Naive thymus-derived CD4-positive, alpha-beta T cell (primary cell): ENCODE results near the gene SLC46A2. TPM values are rescaled to one million over a fixed set of nuclear protein-coding genes. Genes with fewer than 3 reads are reported as not detected.
A peak's percentile ranks its signal among the peaks of the same experiment; 100 is the strongest.

ENCODE experiments used
- ATAC-seq: fragments of 150-1000 bp; cut with Tn5 transposase; 2 replicates; pipeline ENCODE4 v1.10.0; 2021; ENCODE audit warnings: mild to moderate bottlenecking, moderate library complexity
- CTCF ChIA-PET: fragments of 350-600 bp; sonication (Branson Sonifier 250); formaldehyde crosslinking; loops from one replicate; lab custom pipeline; 2021; ENCODE audit warnings: antibody characterized with exemption; lab: Charles Lee
- POLR2A ChIA-PET: fragments of 350-600 bp; sonication (Branson Sonifier 250); formaldehyde crosslinking; loops from one replicate; lab custom pipeline; 2021; ENCODE audit warnings: antibody characterized with exemption, inconsistent platforms; lab: Charles Lee
- DNase-seq, 9 donors: peaks; one replicate each; pipeline versions ENCODE4 v3.0.0 to v3.0.0-alpha.2; 2020 to 2022; ENCODE audit warnings: mixed read lengths in 1 of 9
- H3K27ac ChIP-seq: one replicate; pipeline ENCODE4 v1.7.0; 2013; ENCODE audit warnings: mild to moderate bottlenecking, low read depth, low read length, moderate library complexity
- H3K27me3 ChIP-seq, 2 donors: one replicate each; pipeline ENCODE4 v1.7.0; 2013; ENCODE audit warnings: low read length in 2 of 2, mild to moderate bottlenecking in 2 of 2, moderate library complexity in 2 of 2; ENCODE audit not compliant: control insufficient read depth in 2 of 2, insufficient read depth in 2 of 2
- H3K36me3 ChIP-seq, 3 experiments: 1 replicate in 2 of 3; 2 replicates in 1 of 3; pipeline ENCODE4 v1.7.0; 2013; ENCODE audit warnings: low read length in 3 of 3, mild to moderate bottlenecking in 3 of 3, moderate library complexity in 1 of 3; ENCODE audit not compliant: insufficient read depth in 3 of 3, control insufficient read depth in 2 of 3
- H3K4me1 ChIP-seq, 2 donors: one replicate each; pipeline ENCODE4 v1.7.0; 2013; ENCODE audit warnings: low read length in 2 of 2, mild to moderate bottlenecking in 2 of 2, moderate library complexity in 1 of 2; ENCODE audit not compliant: control insufficient read depth in 2 of 2, insufficient read depth in 2 of 2
- H3K4me3 ChIP-seq: 2 replicates; pipeline ENCODE4 v1.7.0; 2013; ENCODE audit warnings: mild to moderate bottlenecking, low read length
- H3K9me3 ChIP-seq, 3 experiments: 1 replicate in 2 of 3; 2 replicates in 1 of 3; pipeline ENCODE4 v1.7.0; 2013; ENCODE audit warnings: low read length in 3 of 3; ENCODE audit not compliant: control insufficient read depth in 2 of 3
- H3K27ac Mint-ChIP-seq, 9 donors: one replicate each; pipeline ENCODE4 v1.8.0; 2020 to 2022; ENCODE audit warnings: mixed read lengths in 9 of 9, mild to moderate bottlenecking in 8 of 9, moderate library complexity in 5 of 9, inconsistent platforms in 2 of 9
- H3K27me3 Mint-ChIP-seq, 5 donors: one replicate each; pipeline ENCODE4 v1.8.0; 2021 to 2022; ENCODE audit warnings: mixed read lengths in 5 of 5, mild to moderate bottlenecking in 1 of 5
- H3K36me3 Mint-ChIP-seq, 5 donors: one replicate each; pipeline ENCODE4 v1.8.0; 2020 to 2022; ENCODE audit warnings: mixed read lengths in 5 of 5, mild to moderate bottlenecking in 3 of 5, inconsistent platforms in 1 of 5
- H3K4me1 Mint-ChIP-seq, 7 donors: one replicate each; pipeline ENCODE4 v1.8.0; 2020 to 2022; ENCODE audit warnings: mixed read lengths in 7 of 7, mild to moderate bottlenecking in 3 of 7, inconsistent platforms in 1 of 7
- H3K4me3 Mint-ChIP-seq, 10 donors: one replicate each; pipeline ENCODE4 v1.8.0; 2020 to 2022; ENCODE audit warnings: mild to moderate bottlenecking in 10 of 10, mixed read lengths in 10 of 10, moderate library complexity in 6 of 10, inconsistent platforms in 2 of 10
- H3K9me3 Mint-ChIP-seq, 11 donors: one replicate each; pipeline ENCODE4 v1.8.0; 2020 to 2022; ENCODE audit warnings: mixed read lengths in 11 of 11, mild to moderate bottlenecking in 4 of 11, inconsistent platforms in 1 of 11, moderate library complexity in 1 of 11
- intact Hi-C, 2 donors: fragments of 100-400 bp; cut with micrococcal nuclease; formaldehyde crosslinking; loops; one replicate each; pipeline ENCODE4 v1.15.1; 2023
- polyA plus RNA-seq, 2 donors: library from polyadenylated mRNA; unstranded; fragments of 300-500 nt; fragmentation: Illumina TruSeq; gene quantifications; one replicate each; pipeline ENCODE4 v1.2.3, GENCODE V29; 2021
- total RNA-seq, 6 experiments: library from RNA in 5 of 6; stranded (reverse) in 5 of 6; gene quantifications; 1 replicate in 5 of 6; 2 replicates in 1 of 6; pipeline ENCODE4 v1.2.3 and lab custom pipeline; 2021 to 2026

The SLC46A2 gene
- total and polyA plus RNA-seq, 7 experiments from 2014 or later: 0.12 to 4.1 (median 0.27) TPM; not detected in 4

DNA sequence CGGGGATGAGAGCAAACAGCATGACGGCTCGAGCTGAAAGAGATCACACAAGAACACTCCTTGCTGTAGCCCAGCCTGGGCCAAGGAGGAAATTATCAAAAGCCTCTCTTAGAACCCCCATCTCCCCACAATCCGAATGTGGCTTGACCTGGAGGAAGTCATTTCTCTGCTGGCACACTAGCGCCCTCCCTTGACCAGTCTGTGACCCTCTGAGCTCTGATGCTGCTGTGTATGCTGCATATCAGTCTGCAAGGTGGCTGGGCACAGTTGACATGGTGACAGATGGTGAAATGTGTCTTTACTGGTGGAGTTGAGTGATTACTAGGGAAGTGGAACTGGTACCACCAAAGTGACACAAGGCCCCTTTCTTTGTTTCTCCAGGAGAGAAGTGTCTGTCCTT, 3.3 kb downstream of the SLC46A2 start:
- CTCF ChIA-PET: no interaction called here
- Mint-ChIP-seq H3K27me3 (peaks cover 18 to 36% (median 26%) of the 10 kb centered on the region in 5 donors), H3K9me3 (peaks cover 0 to 6% (median 0%) of the 10 kb centered on the region in 11 donors), H3K36me3 (peaks cover 0 to 7% (median 0%) of the 10 kb centered on the region in 5 donors), H3K27ac (no peak overlapping the region), H3K4me3 (no peak overlapping the region), H3K4me1 (no peaks in the 10 kb centered on the region)
- ATAC-seq (peak; percentile 76), DNase-seq (no peak)
- Histone ChIP-seq H3K27me3 (no peaks in the 10 kb centered on the region), H3K4me3 (no peak overlapping the region), H3K27ac (no peak overlapping the region), H3K36me3 (no peaks in the 10 kb centered on the region), H3K9me3 (no peaks in the 10 kb centered on the region), H3K4me1 (no peaks in the 10 kb centered on the region)
- POLR2A ChIA-PET: no interaction called here
- intact Hi-C loops: no loop called here

DNA sequence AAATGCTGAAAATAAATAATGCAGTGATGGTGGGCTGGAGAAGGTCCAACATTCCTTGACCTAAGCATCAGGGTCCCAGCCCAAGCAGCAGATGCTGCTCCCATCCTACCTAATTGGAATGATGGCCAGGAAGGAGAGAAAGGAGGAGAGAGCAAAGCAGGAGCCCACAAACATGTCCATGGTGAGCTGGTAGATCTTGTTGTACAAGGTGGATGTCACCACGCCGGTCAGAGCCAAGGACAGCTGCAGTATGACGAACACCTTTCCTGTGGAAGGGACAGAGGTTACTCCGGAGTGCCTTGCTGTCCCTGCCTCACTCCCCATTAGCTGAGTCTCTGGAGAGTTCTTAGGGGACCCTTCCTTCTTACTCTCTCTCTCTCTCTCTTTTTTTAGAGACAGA, 4.3 kb downstream of the SLC46A2 start:
- no peak overlapping the region for H3K27ac Mint-ChIP-seq
- H3K9me3 ChIP-seq: no peaks in the 10 kb centered on the region
- no peak overlapping the region for H3K27ac ChIP-seq
- POLR2A ChIA-PET: no interaction called here
- H3K4me1 Mint-ChIP-seq: no peaks in the 10 kb centered on the region
- H3K9me3 Mint-ChIP-seq: peaks cover 0 to 6% (median 0%) of the 10 kb centered on the region in 11 donors
- no peaks in the 10 kb centered on the region for H3K36me3 ChIP-seq
- DNase-seq: no peak
- H3K4me3 Mint-ChIP-seq: no peak overlapping the region
- H3K27me3 ChIP-seq: no peaks in the 10 kb centered on the region
- H3K36me3 Mint-ChIP-seq: peaks cover 0 to 7% (median 0%) of the 10 kb centered on the region in 5 donors
- H3K4me1 ChIP-seq: no peaks in the 10 kb centered on the region
- intact Hi-C loops: no loop called here
- ATAC-seq: no peak
- CTCF ChIA-PET: no interaction called here
- no peak overlapping the region for H3K4me3 ChIP-seq
- H3K27me3 Mint-ChIP-seq: peaks cover 9 to 26% (median 16%) of the 10 kb centered on the region in 5 donors

GRCh38 chr9:112885324-112885723, 5.4 kb downstream of the SLC46A2 start:
- ChIA-PET POLR2A (no interaction called here), CTCF (no interaction called here)
- H3K4me3 ChIP-seq: no peak overlapping the region
- no peak overlapping the region for H3K4me3 Mint-ChIP-seq
- H3K27me3 ChIP-seq: no peaks in the 10 kb centered on the region
- no peaks in the 10 kb centered on the region for H3K4me1 Mint-ChIP-seq
- no peak overlapping the region for H3K27ac Mint-ChIP-seq
- DNase-seq (no peak), ATAC-seq (no peak)
- H3K9me3 Mint-ChIP-seq: peaks cover 0 to 6% (median 0%) of the 10 kb centered on the region in 11 donors
- intact Hi-C loops: no loop called here
- H3K36me3 Mint-ChIP-seq: peaks cover 0 to 11% (median 7%) of the 10 kb centered on the region in 5 donors
- no peaks in the 10 kb centered on the region for H3K9me3 ChIP-seq
- H3K27me3 Mint-ChIP-seq: peaks cover 9 to 17% (median 13%) of the 10 kb centered on the region in 5 donors
- H3K27ac ChIP-seq: no peak overlapping the region
- no peaks in the 10 kb centered on the region for H3K36me3 ChIP-seq
- H3K4me1 ChIP-seq: no peaks in the 10 kb centered on the region

GRCh38 chr9:112884721-112885120, 6.0 kb downstream of the SLC46A2 start:
- intact Hi-C loops: no loop called here
- no peak overlapping the region for H3K4me3 Mint-ChIP-seq
- no peak overlapping the region for H3K27ac Mint-ChIP-seq
- peaks cover 0 to 6% (median 0%) of the 10 kb centered on the region in 11 donors for H3K9me3 Mint-ChIP-seq
- peaks cover 4 to 12% (median 7%) of the 10 kb centered on the region in 5 donors for H3K27me3 Mint-ChIP-seq
- peaks cover 0 to 12% (median 6%) of the 10 kb centered on the region in 5 donors for H3K36me3 Mint-ChIP-seq
- no peaks in the 10 kb centered on the region for H3K36me3 ChIP-seq
- CTCF ChIA-PET: no interaction called here
- no peak overlapping the region for H3K4me3 ChIP-seq
- no peaks in the 10 kb centered on the region for H3K4me1 ChIP-seq
- H3K27ac ChIP-seq: no peak overlapping the region
- no peaks in the 10 kb centered on the region for H3K4me1 Mint-ChIP-seq
- DNase-seq: no peak
- H3K27me3 ChIP-seq: no peaks in the 10 kb centered on the region
- no peaks in the 10 kb centered on the region for H3K9me3 ChIP-seq
- ATAC-seq: no peak
- POLR2A ChIA-PET: no interaction called here

DNA sequence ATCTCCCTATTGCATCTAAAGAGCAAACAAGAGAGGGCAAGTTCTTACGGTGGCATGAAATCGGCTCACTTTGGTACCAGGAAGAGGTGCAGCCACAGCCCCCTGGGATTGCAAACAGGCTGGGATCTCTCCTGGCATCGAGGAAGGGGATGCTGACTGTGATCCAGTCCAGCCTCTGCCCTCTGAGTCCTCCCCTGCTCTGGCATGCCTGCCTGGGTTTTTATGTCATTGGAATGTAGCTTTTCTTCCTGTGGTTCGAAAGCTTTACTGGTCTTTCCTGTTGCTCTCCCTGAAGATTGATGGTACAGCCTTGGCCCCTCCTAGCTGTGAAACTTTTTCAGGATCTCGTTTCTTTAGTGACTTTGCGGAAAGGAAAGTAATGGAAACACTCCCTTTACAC, 6.6 kb downstream of the SLC46A2 start:
- Mint-ChIP-seq H3K4me1 (no peaks in the 10 kb centered on the region), H3K27me3 (peaks cover 0 to 6% (median 1%) of the 10 kb centered on the region in 5 donors), H3K36me3 (peaks cover 0 to 12% (median 6%) of the 10 kb centered on the region in 5 donors), H3K4me3 (no peak overlapping the region), H3K27ac (no peak overlapping the region), H3K9me3 (peaks cover 0 to 3% (median 0%) of the 10 kb centered on the region in 11 donors)
- ChIA-PET CTCF (no interaction called here), POLR2A (no interaction called here)
- no peaks in the 10 kb centered on the region for H3K9me3 ChIP-seq
- no peaks in the 10 kb centered on the region for H3K4me1 ChIP-seq
- H3K36me3 ChIP-seq: no peaks in the 10 kb centered on the region
- H3K27ac ChIP-seq: no peak overlapping the region
- H3K4me3 ChIP-seq: no peak overlapping the region
- no peak for DNase-seq
- H3K27me3 ChIP-seq: no peaks in the 10 kb centered on the region
- intact Hi-C loops: no loop called here
- ATAC-seq: no peak

GRCh38 chr9:112881331-112881730, 9.3 kb downstream of the SLC46A2 start:
- Histone ChIP-seq H3K4me3 (no peak overlapping the region), H3K27ac (no peak overlapping the region), H3K4me1 (no peaks in the 10 kb centered on the region), H3K27me3 (no peaks in the 10 kb centered on the region), H3K9me3 (no peaks in the 10 kb centered on the region), H3K36me3 (no peaks in the 10 kb centered on the region)
- POLR2A ChIA-PET: no interaction called here
- no peak overlapping the region for H3K27ac Mint-ChIP-seq
- no peak for ATAC-seq
- H3K4me3 Mint-ChIP-seq: no peak overlapping the region
- DNase-seq: no peak
- peaks cover 0 to 2% (median 0%) of the 10 kb centered on the region in 11 donors for H3K9me3 Mint-ChIP-seq
- intact Hi-C loops: no loop called here
- H3K27me3 Mint-ChIP-seq: peaks cover 0 to 3% (median 0%) of the 10 kb centered on the region in 5 donors
- H3K36me3 Mint-ChIP-seq: peaks cover 1 to 36% (median 15%) of the 10 kb centered on the region in 5 donors
- H3K4me1 Mint-ChIP-seq: no peaks in the 10 kb centered on the region
- CTCF ChIA-PET: no interaction called here

DNA sequence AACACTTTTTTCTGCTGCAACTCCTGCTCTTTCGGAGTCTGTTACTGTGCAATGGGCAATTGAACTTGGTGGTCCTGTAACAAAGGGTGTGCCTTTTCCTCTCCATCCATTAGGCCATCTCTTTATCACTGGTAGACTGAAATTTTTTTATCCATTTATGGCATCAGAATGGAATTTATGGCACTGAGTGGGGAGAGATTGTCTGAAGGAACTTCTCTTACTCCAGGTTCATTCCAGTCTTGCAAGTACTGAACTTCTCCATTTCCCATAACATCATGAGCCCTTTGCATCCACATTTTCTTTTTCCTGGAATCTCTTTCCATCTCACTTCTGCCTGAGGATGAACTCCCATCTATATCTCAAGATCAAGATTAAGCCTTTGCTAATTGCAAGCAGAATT, 10.0 kb downstream of the SLC46A2 start:
- peaks cover 0 to 6% (median 0%) of the 10 kb centered on the region in 11 donors for H3K9me3 Mint-ChIP-seq
- intact Hi-C loops: no loop called here
- DNase-seq (no peak), ATAC-seq (no peak)
- no peak overlapping the region for H3K27ac ChIP-seq
- no peak overlapping the region for H3K4me3 ChIP-seq
- no peak overlapping the region for H3K4me3 Mint-ChIP-seq
- H3K27me3 Mint-ChIP-seq: peaks cover 0 to 3% (median 0%) of the 10 kb centered on the region in 5 donors
- CTCF ChIA-PET: no interaction called here
- no peaks in the 10 kb centered on the region for H3K9me3 ChIP-seq
- no peaks in the 10 kb centered on the region for H3K4me1 ChIP-seq
- no peak overlapping the region for H3K27ac Mint-ChIP-seq
- H3K27me3 ChIP-seq: no peaks in the 10 kb centered on the region
- H3K36me3 ChIP-seq: no peaks in the 10 kb centered on the region
- POLR2A ChIA-PET: no interaction called here
- H3K36me3 Mint-ChIP-seq: peaks cover 1 to 42% (median 21%) of the 10 kb centered on the region in 5 donors
- no peaks in the 10 kb centered on the region for H3K4me1 Mint-ChIP-seq
